DMS153 treated with DMSO at 0.1 percent for 48 hours (cell line): Measurements from ENCODE around the gene SLIT1.

ENCODE experiments used
- DNase-seq: peaks from one replicate; lab custom pipeline; 2025; ENCODE audit not compliant: unreplicated experiment; lab: John Stamatoyannopoulos, UW

The SLIT1 gene

DNA sequence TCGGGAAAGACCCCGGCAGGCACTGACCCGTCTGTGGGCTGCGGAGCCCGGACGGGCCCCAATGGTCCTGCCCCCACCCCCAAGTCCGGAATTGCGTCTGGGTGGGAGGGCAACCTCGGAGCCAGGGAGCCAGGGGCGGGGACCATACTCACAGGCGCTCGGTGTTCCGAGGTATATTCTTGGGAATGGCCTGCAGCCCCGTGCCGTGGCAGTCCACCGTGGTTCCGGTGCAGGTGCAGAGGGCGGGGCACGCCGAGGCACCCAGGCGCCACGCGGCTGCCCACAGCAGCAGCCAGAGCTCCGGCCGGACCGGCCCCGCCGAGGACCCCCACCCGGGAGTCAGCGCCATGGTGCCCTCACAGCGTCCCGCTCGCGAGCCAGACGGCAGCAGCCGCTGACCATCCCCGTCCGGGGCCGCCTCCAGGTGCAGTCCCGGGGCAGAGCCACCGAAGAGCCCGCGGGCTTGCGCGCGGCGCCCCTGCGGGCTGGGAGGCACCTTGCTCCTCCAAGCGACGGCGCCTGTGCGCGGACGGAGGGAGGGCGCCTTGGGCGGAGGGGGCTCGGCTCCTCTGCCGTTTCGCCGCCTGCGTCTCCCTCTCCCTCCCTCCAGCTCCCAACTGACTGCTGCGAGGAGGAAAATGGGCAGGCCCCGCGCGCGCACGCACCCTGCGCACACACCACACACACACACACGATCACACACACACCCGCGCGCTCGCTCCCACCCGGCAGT is at the start of gene SLIT1:
SLIT1 (minus strand) TSS at position 634 of the 733 bp plus-strand sequence; CDS start at position 349, 285 bp downstream.
- DNase-seq: peak; percentile 24

DNA sequence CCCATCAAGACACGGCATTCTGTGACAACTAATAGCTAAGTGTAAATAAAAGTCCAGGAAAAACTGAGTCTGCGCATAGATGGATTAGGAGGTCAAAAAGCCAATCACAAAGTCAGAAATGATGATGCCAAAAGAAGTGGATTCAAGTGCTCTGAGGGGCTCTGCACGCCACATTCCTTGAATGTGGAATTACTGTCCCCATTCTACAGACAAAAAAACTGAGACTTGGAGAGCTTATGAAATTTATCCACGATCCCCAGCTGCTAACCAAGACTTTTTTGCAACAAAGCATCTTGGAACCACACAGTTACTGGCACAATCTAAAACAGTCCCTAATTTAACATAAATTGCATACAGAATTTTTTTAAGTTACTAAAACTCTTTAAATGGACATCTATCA is 49.6 kb upstream of the SLIT1 start:
- DNase-seq: no peak

- DNase-seq: peak; percentile 39
Measured at GRCh38 chr10:97234400-97234799, 48.6 kb upstream of the SLIT1 start.

- DNase-seq: no peak
Measured at GRCh38 chr10:97230146-97230545, 44.4 kb upstream of the SLIT1 start.

GRCh38 chr10:97229322-97230015 is 43.7 kb upstream of the SLIT1 start:
- no peak for DNase-seq

- no peak for DNase-seq
Measured at GRCh38 chr10:97228775-97229157, 43.0 kb upstream of the SLIT1 start.

DNA sequence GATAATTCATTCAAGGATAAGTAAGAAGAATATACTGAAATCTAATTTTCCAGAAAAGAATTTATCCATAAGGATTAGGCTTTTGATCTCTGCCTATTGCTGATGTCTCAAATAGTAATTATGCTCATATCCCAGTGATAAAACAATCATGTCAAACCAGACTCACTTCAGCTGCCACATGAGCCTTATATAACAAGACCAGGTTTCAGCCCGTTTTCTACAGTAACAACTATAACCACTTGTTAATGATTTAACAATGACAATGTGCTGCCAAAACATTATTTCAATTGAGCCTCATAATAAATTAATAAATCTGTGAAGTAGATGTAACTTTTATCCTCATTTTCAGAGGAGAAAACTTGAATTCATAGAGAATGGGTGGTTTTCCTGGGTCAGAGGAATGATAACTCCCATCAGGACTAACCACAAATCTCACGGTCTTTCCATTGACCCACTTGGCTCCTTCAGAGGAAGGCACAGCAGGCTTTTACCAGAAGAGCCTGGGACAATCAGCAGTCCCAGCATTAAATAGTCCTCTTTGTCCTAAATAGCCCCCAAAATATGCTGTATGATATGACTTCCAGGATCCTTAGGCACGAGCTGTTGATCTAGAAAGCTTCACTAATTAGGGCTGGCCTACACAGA is 42.5 kb upstream of the SLIT1 start:
- DNase-seq: no peak

- no peak for DNase-seq
Measured at GRCh38 chr10:97226398-97226797, 40.6 kb upstream of the SLIT1 start.

DNA sequence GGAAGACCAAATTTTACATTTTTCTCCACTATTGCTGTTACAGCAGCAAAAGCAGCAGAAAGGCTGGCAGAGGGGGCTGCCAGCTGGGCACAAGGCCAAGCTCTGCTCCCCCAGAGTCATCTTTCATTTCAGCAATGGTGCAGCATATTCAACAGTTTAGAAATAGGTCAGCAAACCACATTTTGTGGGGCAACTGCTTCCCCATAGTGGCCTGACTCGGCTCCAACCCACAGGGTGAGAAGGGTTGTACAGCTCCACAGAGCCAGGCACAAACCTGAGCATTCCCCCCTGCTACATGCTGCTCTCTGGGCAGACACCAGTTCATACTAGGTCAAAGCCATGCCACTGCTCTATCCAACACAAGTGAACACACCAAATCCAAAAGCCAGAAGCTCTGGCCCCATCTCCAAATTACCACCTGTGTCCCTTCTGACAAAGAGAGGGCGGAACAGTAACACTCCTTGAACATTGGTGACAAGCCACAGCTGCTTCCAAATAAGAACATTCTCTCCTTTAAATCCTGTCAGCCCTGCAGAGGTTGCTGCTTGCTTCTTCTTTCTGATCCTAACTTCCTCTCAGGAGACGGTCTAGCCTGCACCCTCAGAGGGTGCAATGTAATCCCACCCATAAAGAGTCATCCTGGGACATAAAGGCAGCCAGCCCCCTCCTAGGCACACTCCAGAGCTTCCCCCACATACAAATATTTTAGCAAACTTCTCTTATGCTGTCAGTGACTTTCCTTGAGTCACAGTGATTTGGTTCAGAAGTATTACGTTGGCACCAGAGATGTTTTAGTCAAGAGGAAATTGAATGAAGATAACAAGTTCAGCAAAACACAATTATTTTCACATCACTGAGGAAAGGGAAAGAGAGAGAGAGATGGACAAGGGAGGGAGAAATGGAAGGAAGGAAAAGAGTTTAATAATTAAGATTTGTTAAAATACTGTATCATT is 39.0 kb upstream of the SLIT1 start:
- no peak for DNase-seq

- DNase-seq: no peak
Measured at GRCh38 chr10:97222326-97222961, 36.7 kb upstream of the SLIT1 start.

DNA sequence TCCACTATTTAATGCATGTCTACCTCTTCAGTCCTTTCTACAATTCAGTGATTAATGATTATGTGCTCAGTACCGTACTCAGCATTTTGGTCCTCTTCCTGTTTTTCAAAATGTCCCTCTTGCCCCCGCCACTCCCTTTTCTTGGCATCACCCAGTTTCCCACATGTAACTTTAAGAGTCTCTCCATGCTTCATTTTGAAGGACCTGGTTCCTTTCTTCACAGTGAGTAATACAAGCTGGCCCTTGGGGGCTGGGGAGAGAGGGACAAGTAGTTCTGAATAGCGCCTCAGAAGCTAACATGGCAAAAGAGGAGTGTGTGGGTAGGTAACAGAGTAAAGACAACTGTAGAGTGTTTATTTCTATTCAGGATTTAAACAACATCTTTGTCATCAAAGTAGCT is 34.6 kb upstream of the SLIT1 start:
- no peak for DNase-seq

- no peak for DNase-seq
Measured at GRCh38 chr10:97217299-97217698, 31.5 kb upstream of the SLIT1 start.

- DNase-seq: no peak
Measured at GRCh38 chr10:97215619-97216260, 30.0 kb upstream of the SLIT1 start.

DNA sequence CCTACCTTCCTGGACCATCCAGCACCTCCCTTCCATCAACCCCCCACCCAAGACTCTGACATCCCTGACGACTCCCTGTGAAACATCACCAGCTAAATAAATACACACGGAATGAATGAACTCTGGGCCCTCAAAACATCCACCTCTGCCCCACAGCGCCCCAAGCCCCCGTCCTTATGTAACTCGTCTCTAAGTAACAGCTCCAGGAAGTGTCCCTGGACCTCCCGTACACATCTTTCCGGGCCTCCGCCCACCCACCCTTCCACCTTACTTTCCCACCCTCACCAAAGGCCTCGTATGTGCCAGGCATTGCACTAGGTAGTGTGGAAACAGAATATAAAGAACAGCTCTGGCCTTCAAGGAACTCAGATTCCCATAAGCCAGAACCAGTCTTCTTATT is 27.7 kb upstream of the SLIT1 start:
- no peak for DNase-seq

- DNase-seq: no peak
Measured at GRCh38 chr10:97211229-97211628, 25.5 kb upstream of the SLIT1 start.

DNA sequence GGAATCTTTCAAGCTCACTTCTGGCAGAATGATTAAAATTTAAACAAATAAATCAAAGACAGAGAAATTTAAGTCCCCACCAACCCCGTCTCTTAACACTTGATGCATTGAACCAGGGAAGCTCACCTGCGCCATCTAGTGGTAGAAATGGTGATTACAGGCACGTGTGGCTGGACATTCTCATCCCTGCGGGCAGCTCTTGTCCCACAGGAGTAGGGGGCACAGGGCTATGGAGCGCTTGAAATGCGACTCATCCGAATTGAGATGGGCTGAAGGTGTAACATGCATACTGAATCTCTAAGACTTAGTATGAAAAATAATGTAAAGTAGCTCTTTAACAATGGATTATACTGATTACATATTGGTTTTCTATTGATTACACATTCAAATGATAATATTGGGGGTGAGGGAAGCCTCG is 24.8 kb upstream of the SLIT1 start:
- peak; percentile 27 for DNase-seq

DNA sequence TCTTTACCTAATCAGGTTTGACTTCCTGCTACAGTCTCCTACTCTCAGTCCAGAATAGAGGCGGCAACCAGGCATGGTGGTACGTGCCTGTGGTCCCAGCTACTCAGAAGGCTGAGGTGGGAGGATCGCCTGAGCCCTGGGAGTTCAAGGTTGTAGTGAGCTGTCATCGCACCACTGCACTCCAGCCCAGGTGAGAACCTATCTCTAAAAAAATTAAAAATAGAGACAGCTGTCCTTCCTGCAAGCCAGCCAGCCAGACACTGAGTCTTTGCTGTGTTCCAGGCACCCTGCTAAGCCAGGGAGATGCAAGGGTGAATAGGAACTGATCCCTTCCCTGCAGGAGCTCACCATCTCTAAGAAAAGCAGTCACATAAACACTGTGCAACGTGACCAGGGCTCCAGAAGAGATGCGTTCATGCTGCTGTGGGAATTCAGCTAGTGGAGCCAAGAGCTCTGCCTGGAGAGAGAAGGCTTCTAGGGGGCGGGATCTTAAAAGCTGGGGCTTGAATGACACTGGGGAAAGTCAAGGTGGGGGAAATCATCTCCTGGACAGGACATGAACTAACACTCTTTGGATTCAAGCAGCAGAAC is 22.1 kb upstream of the SLIT1 start:
- no peak for DNase-seq

GRCh38 chr10:97207131-97207530 is 21.4 kb upstream of the SLIT1 start:
- no peak for DNase-seq

DNA sequence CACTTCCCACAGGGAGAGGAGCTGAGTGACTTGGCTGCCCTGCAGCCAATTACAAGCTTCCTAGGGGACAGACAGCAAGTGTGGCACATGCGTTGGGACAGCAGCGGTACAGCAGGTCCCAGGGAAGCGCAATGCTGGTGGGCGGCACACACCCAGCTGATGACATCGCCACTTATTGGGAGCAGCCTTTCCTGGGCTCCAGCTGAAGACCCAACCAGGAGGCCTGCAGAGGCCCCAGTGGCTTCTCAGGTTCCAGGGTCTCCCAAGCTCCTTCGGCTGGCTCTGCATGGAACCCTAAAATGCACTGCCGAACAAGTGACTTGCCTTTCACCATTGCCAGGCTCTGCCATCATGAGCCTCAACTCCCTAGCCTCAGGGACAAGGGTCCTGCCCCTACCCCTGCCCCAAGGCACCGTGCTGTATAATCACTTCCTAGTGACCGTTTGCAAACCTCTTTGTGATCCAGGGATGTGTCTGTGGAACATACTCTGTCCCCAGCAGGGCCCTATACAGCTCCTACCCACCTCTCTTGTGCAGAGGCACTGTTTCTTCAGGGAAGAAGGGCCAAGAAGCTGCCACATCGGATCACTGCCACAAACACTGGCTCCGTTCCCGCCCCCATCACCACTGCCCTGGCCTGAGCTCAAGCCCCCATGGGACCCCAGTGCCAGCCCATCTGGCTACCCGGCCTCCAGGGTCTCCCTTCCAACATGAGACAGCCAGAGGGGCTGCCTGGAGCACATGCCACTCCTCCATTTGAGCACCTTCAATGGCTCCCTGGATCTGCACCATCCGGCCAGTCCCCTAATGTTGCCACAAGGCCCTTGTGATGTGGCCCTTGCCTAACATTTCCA is 19.3 kb upstream of the SLIT1 start:
- no peak for DNase-seq
